Panc1 (cell line): Measurements from ENCODE around the gene SOX1. TPM values are rescaled to one million over a fixed set of nuclear protein-coding genes. Genes with fewer than 3 reads are reported as not detected.

Source experiments
- ATAC-seq: fragments of 200-7000 bp; cut with Tn5 transposase; 2 replicates; pipeline ENCODE4 v1.9.1; 2020; ENCODE audit warnings: mild to moderate bottlenecking, moderate library complexity
- BruUV-seq: library from RNA; stranded (reverse); fragments of 400-500 nt; replicated peaks from 2 replicates; lab custom pipeline; 2021; lab: Mats Ljungman, UMichigan
- CTCF ChIA-PET: fragments of 300-600 bp; sonication (Branson Sonifier 250); formaldehyde crosslinking; loops from one replicate; lab custom pipeline; 2022; ENCODE audit warnings: antibody characterized with exemption; lab: Charles Lee
- POLR2A ChIA-PET: fragments of 300-600 bp; sonication (Branson Sonifier 250); formaldehyde crosslinking; loops from one replicate; lab custom pipeline; 2022; ENCODE audit warnings: antibody characterized with exemption; lab: Charles Lee
- DNase-seq: peaks from one replicate; pipeline ENCODE4 v3.0.0-alpha.2; 2010; ENCODE audit warnings: low read depth, low spot score
- H3K27ac ChIP-seq: 2 replicates; pipeline ENCODE4 v1.5.1; 2011; ENCODE audit warnings: mild to moderate bottlenecking, low read length, inconsistent platforms
- H3K27me3 ChIP-seq: fragments of 200-500 bp; sonication (Bioruptor generic); 2 replicates; pipeline ENCODE4 v1.6.0; 2014; ENCODE audit warnings: low read length, inconsistent platforms; ENCODE audit not compliant: control insufficient read depth, insufficient read depth
- H3K36me3 ChIP-seq: fragments of 200-500 bp; sonication (Bioruptor generic); 2 replicates; pipeline ENCODE4 v1.5.1; 2014; ENCODE audit warnings: inconsistent platforms, mild to moderate bottlenecking, low read length, moderate library complexity; ENCODE audit not compliant: control insufficient read depth, insufficient read depth
- H3K4me1 ChIP-seq: 2 replicates; pipeline ENCODE4 v1.5.1; 2011; ENCODE audit warnings: inconsistent platforms, mild to moderate bottlenecking, low read length, moderate library complexity; ENCODE audit not compliant: control insufficient read depth, insufficient read depth
- H3K4me3 ChIP-seq, 2 experiments: 2 replicates each; pipeline ENCODE4 v1.5.1; 2011 to 2012; ENCODE audit warnings: low read depth in 2 of 2, low read length in 2 of 2, mild to moderate bottlenecking in 2 of 2, inconsistent platforms in 1 of 2, moderate library complexity in 1 of 2
- H3K9me3 ChIP-seq: fragments of 200-500 bp; sonication (Bioruptor generic); 2 replicates; pipeline ENCODE4 v1.5.1; 2014; ENCODE audit warnings: low read depth, mild to moderate bottlenecking, inconsistent platforms, low read length, moderate library complexity; ENCODE audit not compliant: control insufficient read depth, insufficient read depth
- POLR2AphosphoS5 ChIP-seq: IDR thresholded peaks from 2 replicates; pipeline ENCODE4 v1.6.1; 2012; ENCODE audit warnings: mild to moderate bottlenecking, low read depth, low read length, moderate library complexity
- SIN3A ChIP-seq: IDR thresholded peaks from 2 replicates; pipeline ENCODE4 v1.6.1; 2012; ENCODE audit warnings: low read depth, mild to moderate bottlenecking, low read length, moderate library complexity, borderline replicate concordance; ENCODE audit not compliant: insufficient read depth
- TCF7L2 ChIP-seq: IDR thresholded peaks from 2 replicates; pipeline ENCODE4 v1.6.1; 2011; ENCODE audit warnings: mild to moderate bottlenecking, low read depth, low read length, inconsistent platforms
- in situ Hi-C: cut with HindIII; loops from 2 replicates; pipeline ENCODE4 v1.10.0; 2016; ENCODE audit warnings: low sequenced_read_pairs, low pct_unique_long_range_greater_than_20kb
- intact Hi-C: fragments of 100-400 bp; cut with micrococcal nuclease; formaldehyde crosslinking; loops from one replicate; pipeline ENCODE4 v1.10.0; 2022; ENCODE audit not compliant: unreplicated experiment
- total RNA-seq: library from RNA; stranded (reverse); gene quantifications from one replicate; pipeline ENCODE4 v1.2.1, GENCODE V29; 2021; ENCODE audit not compliant: unreplicated experiment
- TF ChIP-seq, protein P1 (sequence below): fragments of 450-650 bp; IDR thresholded peaks from 2 replicates; pipeline ENCODE4 v1.5.1; 2017; ENCODE audit warnings: mild to moderate bottlenecking
- TF ChIP-seq, protein P2 (sequence below), 2 experiments: IDR thresholded peaks; 2 replicates each; pipeline ENCODE4 v1.6.1; 2011 to 2012; ENCODE audit warnings: low read depth in 2 of 2, control low read depth in 1 of 2, low read length in 1 of 2, mild to moderate bottlenecking in 1 of 2, moderate library complexity in 1 of 2; ENCODE audit not compliant: insufficient read depth in 1 of 2

SOX1 gene
- total RNA-seq, 1 experiment from 2014 or later: not detected

DNA sequence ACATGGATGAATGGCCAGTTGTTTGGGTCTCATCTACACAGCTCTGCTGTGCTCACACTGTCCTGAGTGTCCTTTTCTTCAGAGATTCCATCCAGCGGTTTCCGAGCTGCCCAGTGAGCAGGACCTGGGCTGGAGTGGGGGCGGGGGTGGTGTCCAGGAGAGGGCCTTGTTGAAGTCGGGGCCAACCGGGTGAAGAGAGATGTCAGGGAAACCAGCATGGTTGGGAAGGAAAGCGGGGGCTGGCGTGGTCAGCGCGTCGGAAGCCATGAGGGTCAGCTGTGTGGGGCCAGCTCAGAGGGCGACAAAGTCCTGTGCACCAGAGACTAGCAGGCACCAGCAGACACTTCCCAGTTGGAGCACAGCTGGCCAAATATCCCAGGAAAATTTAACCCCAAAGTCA lies 37.8 kb upstream of the SOX1 start:
- Histone ChIP-seq H3K27me3 (no peaks in the 10 kb centered on the region; the same call in 1 of the 2 replicates), H3K36me3 (no peaks in the 10 kb centered on the region), H3K9me3 (no peaks in the 10 kb centered on the region), H3K4me3 (no peak overlapping the region), H3K27ac (no peak overlapping the region), H3K4me1 (no peaks in the 10 kb centered on the region)
- no TSS peak for BruUV-seq
- CTCF ChIA-PET: no interaction called here
- TF ChIP-seq TCF7L2 (no peak), SIN3A (no peak)
- ATAC-seq: no peak
- DNase-seq: no peak
- intact Hi-C loops (no loop called here), in situ Hi-C loops (no loop called here)
- POLR2A ChIA-PET: no interaction called here

GRCh38 chr13:112032186-112032993 lies 34.6 kb upstream of the SOX1 start:
- Histone ChIP-seq H3K4me1 (no peaks in the 10 kb centered on the region), H3K4me3 (no peak overlapping the region), H3K27me3 (no peaks in the 10 kb centered on the region), H3K27ac (no peak overlapping the region), H3K9me3 (no peaks in the 10 kb centered on the region), H3K36me3 (no peaks in the 10 kb centered on the region)
- DNase-seq (no peak), ATAC-seq (no peak)
- TF ChIP-seq, protein P1, sequence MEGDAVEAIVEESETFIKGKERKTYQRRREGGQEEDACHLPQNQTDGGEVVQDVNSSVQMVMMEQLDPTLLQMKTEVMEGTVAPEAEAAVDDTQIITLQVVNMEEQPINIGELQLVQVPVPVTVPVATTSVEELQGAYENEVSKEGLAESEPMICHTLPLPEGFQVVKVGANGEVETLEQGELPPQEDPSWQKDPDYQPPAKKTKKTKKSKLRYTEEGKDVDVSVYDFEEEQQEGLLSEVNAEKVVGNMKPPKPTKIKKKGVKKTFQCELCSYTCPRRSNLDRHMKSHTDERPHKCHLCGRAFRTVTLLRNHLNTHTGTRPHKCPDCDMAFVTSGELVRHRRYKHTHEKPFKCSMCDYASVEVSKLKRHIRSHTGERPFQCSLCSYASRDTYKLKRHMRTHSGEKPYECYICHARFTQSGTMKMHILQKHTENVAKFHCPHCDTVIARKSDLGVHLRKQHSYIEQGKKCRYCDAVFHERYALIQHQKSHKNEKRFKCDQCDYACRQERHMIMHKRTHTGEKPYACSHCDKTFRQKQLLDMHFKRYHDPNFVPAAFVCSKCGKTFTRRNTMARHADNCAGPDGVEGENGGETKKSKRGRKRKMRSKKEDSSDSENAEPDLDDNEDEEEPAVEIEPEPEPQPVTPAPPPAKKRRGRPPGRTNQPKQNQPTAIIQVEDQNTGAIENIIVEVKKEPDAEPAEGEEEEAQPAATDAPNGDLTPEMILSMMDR: no peak
- TF ChIP-seq TCF7L2 (no peak), POLR2AphosphoS5 (no peak)
- ChIA-PET CTCF (no interaction called here), POLR2A (no interaction called here)
- in situ Hi-C loops: no loop called here
- no TSS peak for BruUV-seq
- intact Hi-C loops: no loop called here

GRCh38 chr13:112034231-112034630 lies 32.7 kb upstream of the SOX1 start:
- no peak overlapping the region for H3K27ac ChIP-seq
- BruUV-seq: no TSS peak
- no peaks in the 10 kb centered on the region for H3K9me3 ChIP-seq
- ChIA-PET CTCF (no interaction called here), POLR2A (no interaction called here)
- ATAC-seq (no peak), DNase-seq (no peak)
- no peak overlapping the region for H3K4me3 ChIP-seq
- TF ChIP-seq, protein P2, sequence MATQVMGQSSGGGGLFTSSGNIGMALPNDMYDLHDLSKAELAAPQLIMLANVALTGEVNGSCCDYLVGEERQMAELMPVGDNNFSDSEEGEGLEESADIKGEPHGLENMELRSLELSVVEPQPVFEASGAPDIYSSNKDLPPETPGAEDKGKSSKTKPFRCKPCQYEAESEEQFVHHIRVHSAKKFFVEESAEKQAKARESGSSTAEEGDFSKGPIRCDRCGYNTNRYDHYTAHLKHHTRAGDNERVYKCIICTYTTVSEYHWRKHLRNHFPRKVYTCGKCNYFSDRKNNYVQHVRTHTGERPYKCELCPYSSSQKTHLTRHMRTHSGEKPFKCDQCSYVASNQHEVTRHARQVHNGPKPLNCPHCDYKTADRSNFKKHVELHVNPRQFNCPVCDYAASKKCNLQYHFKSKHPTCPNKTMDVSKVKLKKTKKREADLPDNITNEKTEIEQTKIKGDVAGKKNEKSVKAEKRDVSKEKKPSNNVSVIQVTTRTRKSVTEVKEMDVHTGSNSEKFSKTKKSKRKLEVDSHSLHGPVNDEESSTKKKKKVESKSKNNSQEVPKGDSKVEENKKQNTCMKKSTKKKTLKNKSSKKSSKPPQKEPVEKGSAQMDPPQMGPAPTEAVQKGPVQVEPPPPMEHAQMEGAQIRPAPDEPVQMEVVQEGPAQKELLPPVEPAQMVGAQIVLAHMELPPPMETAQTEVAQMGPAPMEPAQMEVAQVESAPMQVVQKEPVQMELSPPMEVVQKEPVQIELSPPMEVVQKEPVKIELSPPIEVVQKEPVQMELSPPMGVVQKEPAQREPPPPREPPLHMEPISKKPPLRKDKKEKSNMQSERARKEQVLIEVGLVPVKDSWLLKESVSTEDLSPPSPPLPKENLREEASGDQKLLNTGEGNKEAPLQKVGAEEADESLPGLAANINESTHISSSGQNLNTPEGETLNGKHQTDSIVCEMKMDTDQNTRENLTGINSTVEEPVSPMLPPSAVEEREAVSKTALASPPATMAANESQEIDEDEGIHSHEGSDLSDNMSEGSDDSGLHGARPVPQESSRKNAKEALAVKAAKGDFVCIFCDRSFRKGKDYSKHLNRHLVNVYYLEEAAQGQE (IDR thresholded peaks at IDR 0.05; ENCODE audit: insufficient read depth in 1 of 2, low read depth in 2 of 2, low read length in 1 of 2): no peak
- TF ChIP-seq TCF7L2: no peak
- TF ChIP-seq SIN3A: no peak
- TF ChIP-seq, protein P1: no peak
- no peak for TF ChIP-seq POLR2AphosphoS5
- no peaks in the 10 kb centered on the region; the same call in 1 of the 2 replicates for H3K27me3 ChIP-seq
- in situ Hi-C loops (no loop called here), intact Hi-C loops (no loop called here)
- no peaks in the 10 kb centered on the region for H3K4me1 ChIP-seq
- no peaks in the 10 kb centered on the region for H3K36me3 ChIP-seq
